HG03575 (cell line): ENCODE results near the gene KRTAP4-16.
"Not testable (repeated sequence)": the region's sequence is repeated elsewhere in the genome, so short reads cannot be mapped to it uniquely, and the experiment has no call there.

Experiments
- ATAC-seq: cut with Tn5 transposase; IDR thresholded peaks from one replicate; pipeline ENCODE4 v1.9.1; 2021; ENCODE audit not compliant: unreplicated experiment, insufficient number of reproducible peaks, low FRiP score; ENCODE audit errors: extremely low read depth

KRTAP4-16 gene

GRCh38 chr17:41084100-41084856 is 17.7 kb downstream of the KRTAP4-16 start, which contains the start of gene KRTAP4-7:
Gene KRTAP4-7 (plus strand): TSS chr17:41084150. CDS start chr17:41084207, 57 bp downstream.
- ATAC-seq, result not testable (repeated sequence)

DNA sequence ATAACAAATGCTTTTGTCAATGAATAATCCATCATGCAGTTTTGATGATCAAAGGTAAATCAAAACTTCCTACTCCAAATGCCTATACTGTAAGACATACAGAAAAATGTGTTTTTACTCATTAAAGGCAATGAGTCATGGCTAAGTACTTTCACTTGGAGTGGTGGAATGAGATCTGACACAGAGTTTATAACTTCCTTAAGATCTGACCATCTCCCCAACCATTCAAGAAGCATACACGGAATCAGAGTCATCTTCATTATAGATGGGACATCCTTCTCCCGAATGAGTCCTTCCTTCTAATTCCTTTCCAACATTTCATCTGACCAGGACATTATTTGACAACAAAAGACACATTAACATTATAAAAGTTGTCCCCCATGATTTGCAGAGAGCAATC is 18.6 kb downstream of the KRTAP4-16 start:
- ATAC-seq, result not testable (repeated sequence)

- no peak for ATAC-seq
Observed at GRCh38 chr17:41082626-41083025, 19.4 kb downstream of the KRTAP4-16 start.

DNA sequence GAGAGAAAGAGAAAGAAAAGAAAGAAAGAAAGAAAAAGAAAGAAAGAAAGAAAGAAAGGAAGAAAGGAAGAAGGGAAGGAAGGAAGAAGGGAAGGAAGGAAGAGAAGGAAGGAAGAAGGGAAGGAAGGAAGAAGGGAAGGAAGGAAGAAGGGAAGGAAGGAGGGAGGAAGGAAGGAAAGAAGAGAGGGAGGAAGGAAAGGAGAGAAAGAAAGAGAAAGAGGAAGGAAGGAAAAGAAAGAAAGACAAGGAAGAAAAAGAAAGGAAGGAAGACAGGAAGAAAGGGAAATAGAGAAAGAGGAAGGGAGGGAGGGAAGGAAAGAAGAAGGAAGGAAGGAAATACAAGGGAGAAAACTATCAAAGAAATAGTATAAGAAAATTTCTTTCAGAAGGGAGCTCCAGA is 25.2 kb downstream of the KRTAP4-16 start:
- no peak for ATAC-seq

- no peak for ATAC-seq
Observed at GRCh38 chr17:41073676-41074075, 28.3 kb downstream of the KRTAP4-16 start.

DNA sequence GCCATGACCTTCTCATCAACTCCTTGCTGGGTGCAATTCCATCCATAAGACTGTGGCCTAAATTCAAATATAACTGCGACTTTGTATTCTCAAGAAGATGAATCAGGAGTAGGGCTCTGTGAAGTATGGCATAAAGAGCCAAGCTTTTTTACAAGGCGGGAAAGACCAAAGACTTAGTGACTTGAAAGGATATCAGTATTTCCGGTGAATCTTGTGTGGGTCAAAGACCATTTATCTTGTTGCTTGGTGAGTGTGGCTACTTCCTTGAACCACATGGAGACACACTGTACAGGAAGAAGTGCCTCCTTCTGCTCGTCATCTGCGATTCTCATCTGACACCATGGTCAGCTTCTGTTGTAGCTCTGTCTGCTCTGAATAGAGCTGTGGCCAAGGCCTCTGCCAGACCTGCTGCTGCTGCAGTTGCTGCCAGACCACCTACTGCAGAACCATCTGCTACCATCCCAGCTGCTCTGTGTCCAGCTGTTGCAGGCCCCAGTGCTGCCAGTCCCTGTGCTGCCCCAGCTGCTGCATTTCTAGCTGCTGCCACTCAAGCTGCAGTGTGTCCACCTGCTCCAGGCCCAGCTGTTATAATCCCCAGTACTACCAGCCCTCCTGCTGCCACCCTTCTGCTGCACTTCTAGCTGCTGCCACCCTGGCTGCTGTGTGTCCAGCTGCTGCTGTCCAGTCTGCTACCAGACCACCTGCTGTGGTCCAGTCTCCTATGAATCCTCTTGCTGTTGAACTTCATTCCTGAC is 30.2 kb downstream of the KRTAP4-16 start:
- ATAC-seq, result no peak

GRCh38 chr17:41069031-41069430 is 33.0 kb downstream of the KRTAP4-16 start:
- no peak for ATAC-seq

- ATAC-seq, result no peak
Observed at GRCh38 chr17:41067281-41067680, 34.7 kb downstream of the KRTAP4-16 start.

- no peak for ATAC-seq
Observed at GRCh38 chr17:41065829-41066624, 36.0 kb downstream of the KRTAP4-16 start, which contains the start of gene KRTAP2-4. Gene KRTAP2-4 (minus strand): TSS chr17:41065879. CDS start chr17:41065845, 34 bp downstream.

DNA sequence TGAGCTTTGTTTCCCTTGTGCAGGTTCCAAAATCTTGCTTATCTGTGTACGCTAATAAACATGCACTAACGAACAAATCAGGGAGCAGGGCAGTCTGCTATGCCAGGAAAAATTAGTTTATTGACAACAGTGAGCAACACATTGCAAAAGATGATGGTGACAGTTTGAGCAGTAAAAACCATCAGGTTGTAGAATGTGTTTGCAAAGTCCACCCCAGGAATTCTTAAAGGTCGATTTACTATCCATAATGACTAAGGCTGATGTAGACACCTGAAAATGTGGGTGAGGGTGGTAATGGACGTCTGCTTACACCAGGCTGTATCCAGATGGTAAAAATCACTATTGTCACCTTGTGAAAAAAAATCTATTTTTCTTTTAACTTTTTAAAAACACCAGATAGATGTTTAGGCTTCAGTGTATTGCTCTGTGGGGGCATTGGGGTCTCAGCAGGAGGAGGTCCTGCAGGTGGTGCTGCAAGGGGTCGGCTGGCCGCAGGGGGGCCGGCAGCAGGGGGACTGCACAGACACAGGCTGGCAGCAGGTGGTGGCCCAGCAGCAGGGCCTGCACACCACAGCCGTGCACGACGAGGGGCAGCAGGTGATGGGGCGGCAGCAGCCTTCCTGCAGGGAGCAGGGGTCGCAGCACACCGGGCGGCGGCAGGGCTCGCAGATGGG is 36.9 kb downstream of the KRTAP4-16 start:
- not testable (repeated sequence) for ATAC-seq

GRCh38 chr17:41064301-41064700 is 37.7 kb downstream of the KRTAP4-16 start:
- ATAC-seq, result no peak

GRCh38 chr17:41063449-41063848 is 38.6 kb downstream of the KRTAP4-16 start:
- ATAC-seq, result no peak

- no peak for ATAC-seq
Observed at GRCh38 chr17:41061964-41062363, 40.0 kb downstream of the KRTAP4-16 start.

- no peak for ATAC-seq
Observed at GRCh38 chr17:41060052-41060604, 41.9 kb downstream of the KRTAP4-16 start, which contains the start of gene KRTAP2-3. Gene KRTAP2-3 (minus strand): TSS chr17:41060114. CDS start chr17:41060050, 64 bp downstream.

DNA sequence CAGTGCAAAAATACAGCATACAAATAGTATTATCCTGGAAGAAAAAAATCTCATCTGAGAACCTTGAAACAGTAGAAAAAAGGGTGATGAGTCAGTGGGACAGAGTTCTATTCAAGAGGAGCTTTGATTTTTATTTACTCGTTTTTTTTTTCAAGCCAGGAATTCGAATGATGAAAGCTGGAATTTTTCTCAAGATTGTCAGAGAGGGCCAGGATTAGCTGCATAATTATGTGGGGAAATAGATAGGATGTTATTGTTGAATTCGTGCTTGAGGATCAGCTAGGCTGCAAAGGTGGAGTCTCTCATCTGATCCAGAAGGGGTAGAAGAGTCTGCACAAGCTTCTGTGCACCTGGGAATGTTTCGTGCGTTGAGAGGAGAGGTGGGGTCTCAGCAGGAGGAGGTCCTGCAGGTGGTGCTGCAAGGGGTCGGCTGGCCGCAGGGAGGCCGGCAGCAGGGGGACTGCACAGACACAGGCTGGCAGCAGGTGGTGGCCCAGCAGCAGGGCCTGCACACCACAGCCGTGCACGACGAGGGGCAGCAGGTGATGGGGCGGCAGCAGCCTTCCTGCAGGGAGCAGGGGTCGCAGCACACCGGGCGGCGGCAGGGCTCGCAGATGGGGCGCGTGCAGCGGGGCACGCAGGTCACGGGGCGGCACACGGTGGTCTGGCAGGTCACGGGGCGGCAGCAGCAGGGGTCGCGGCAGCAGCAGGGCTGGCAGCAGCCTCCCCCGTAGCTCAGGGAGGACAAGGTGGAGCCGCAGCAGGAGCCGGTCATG is 42.5 kb downstream of the KRTAP4-16 start:
- ATAC-seq, result not testable (repeated sequence)

- ATAC-seq, result no peak
Observed at GRCh38 chr17:41058741-41059140, 43.3 kb downstream of the KRTAP4-16 start.

DNA sequence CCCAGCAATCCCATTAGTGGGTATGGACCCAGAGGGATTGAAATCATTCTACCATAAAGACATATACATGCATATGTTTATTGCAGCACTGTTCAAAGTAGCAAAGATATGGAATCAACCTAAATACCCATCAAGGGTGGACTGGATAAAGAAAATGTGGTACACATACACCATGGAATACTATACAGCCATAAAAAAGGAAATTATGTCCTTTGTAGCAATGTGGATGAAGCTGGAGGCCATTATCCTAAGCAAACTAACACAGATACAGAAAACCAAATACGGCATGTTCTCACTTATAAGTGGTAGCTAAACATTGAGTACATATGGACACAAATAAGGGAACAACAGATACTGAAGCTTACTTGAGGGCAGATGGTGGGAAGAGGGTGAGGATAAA is 44.5 kb downstream of the KRTAP4-16 start:
- no peak for ATAC-seq

DNA sequence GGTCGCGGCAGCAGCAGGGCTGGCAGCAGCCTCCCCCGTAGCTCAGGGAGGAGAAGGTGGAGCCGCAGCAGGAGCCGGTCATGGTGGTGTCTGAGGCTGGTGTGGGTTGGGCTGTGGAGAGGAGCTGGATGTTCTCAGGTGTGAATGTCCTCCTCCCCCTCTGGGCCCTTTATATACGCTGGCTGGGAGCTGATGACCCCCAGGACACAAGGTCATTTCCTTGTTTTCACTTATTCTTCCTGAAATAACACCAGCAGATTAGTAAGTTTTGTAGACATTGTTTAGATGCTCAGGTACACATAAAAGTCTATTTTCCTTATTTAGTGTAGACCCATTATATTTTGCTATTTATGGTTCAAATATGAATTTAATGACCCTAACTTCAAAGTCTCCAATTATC is 46.9 kb downstream of the KRTAP4-16 start, which contains the start of gene KRTAP2-2:
Gene KRTAP2-2, minus strand, starts transcription at position 101 of the 400 bp plus-strand sequence. Its CDS starts 19 bp downstream, at position 82.
- ATAC-seq, result not testable (repeated sequence)
